ENCODE measurements around the gene ME1. TPM values are rescaled to one million over a fixed set of nuclear protein-coding genes. Genes with fewer than 3 reads are reported as not detected.

ME1 gene
- total RNA-seq, 1 donor, result 27.9 TPM

GRCh38 chr6:83218646-83219045 lies 212.2 kb downstream of the ME1 start:
- Histone ChIP-seq H3K36me3 (ENCODE audit: insufficient read depth, low read length) (no peaks in the 10 kb centered on the region), H4K20me1 (ENCODE audit: insufficient read depth, low read length) (no peaks in the 10 kb centered on the region), H3K9me3 (ENCODE audit: low read depth, low read length) (no peaks in the 10 kb centered on the region), H3K79me2 (ENCODE audit: insufficient read depth, low read length) (no peaks in the 10 kb centered on the region), H3K4me3 (ENCODE audit: insufficient read depth, low read length) (no peak overlapping the region), H3K4me2 (ENCODE audit: insufficient read depth, low read length) (no peak overlapping the region), H3K4me1 (ENCODE audit: insufficient read depth, low read length) (peaks cover 22% of the 10 kb centered on the region), H3K27me3 (ENCODE audit: insufficient read depth, low read length) (no peaks in the 10 kb centered on the region), H3K27ac (ENCODE audit: low read depth, low read length) (no peak overlapping the region), H2AFZ (ENCODE audit: low read length) (no peak overlapping the region)
- no peak for TF ChIP-seq CTCF (IDR thresholded peaks at IDR 0.05; ENCODE audit: extremely low read depth, low read depth, low read length)
- DNase-seq (ENCODE audit: insufficient read length, low spot score, missing footprints), result no peak

GRCh38 chr6:83216806-83217205 lies 214.0 kb downstream of the ME1 start:
- no peak for TF ChIP-seq CTCF (IDR thresholded peaks at IDR 0.05; ENCODE audit: extremely low read depth, low read depth, low read length)
- no peaks in the 10 kb centered on the region for H3K36me3 ChIP-seq (ENCODE audit: insufficient read depth, low read length)
- H2AFZ ChIP-seq (ENCODE audit: low read length), result peak overlapping the region; percentile 8
- H3K4me2 ChIP-seq (ENCODE audit: insufficient read depth, low read length), result no peak overlapping the region
- peak overlapping the region; percentile 93 for H3K27ac ChIP-seq (ENCODE audit: low read depth, low read length)
- no peaks in the 10 kb centered on the region for H3K27me3 ChIP-seq (ENCODE audit: insufficient read depth, low read length)
- H3K4me3 ChIP-seq (ENCODE audit: insufficient read depth, low read length), result no peak overlapping the region
- DNase-seq (ENCODE audit: insufficient read length, low spot score, missing footprints), result no peak
- H4K20me1 ChIP-seq (ENCODE audit: insufficient read depth, low read length), result no peaks in the 10 kb centered on the region
- peaks cover 22% of the 10 kb centered on the region for H3K4me1 ChIP-seq (ENCODE audit: insufficient read depth, low read length)
- H3K79me2 ChIP-seq (ENCODE audit: insufficient read depth, low read length), result no peaks in the 10 kb centered on the region
- H3K9me3 ChIP-seq (ENCODE audit: low read depth, low read length), result no peaks in the 10 kb centered on the region

GRCh38 chr6:83215131-83216047 lies 215.5 kb downstream of the ME1 start:
- H2AFZ ChIP-seq (ENCODE audit: low read length), result peak overlapping the region; percentile 85
- peak; percentile 95 for TF ChIP-seq CTCF (IDR thresholded peaks at IDR 0.05; ENCODE audit: extremely low read depth, low read depth, low read length)
- no peaks in the 10 kb centered on the region for H3K79me2 ChIP-seq (ENCODE audit: insufficient read depth, low read length)
- no peaks in the 10 kb centered on the region for H4K20me1 ChIP-seq (ENCODE audit: insufficient read depth, low read length)
- peak overlapping the region; percentile 29 for H3K4me3 ChIP-seq (ENCODE audit: insufficient read depth, low read length)
- no peaks in the 10 kb centered on the region for H3K36me3 ChIP-seq (ENCODE audit: insufficient read depth, low read length)
- H3K4me2 ChIP-seq (ENCODE audit: insufficient read depth, low read length), result peak overlapping the region; percentile 75
- H3K27ac ChIP-seq (ENCODE audit: low read depth, low read length), result peak overlapping the region; percentile 93
- H3K27me3 ChIP-seq (ENCODE audit: insufficient read depth, low read length), result no peaks in the 10 kb centered on the region
- H3K4me1 ChIP-seq (ENCODE audit: insufficient read depth, low read length), result peaks cover 22% of the 10 kb centered on the region
- H3K9me3 ChIP-seq (ENCODE audit: low read depth, low read length), result no peaks in the 10 kb centered on the region
- DNase-seq (ENCODE audit: insufficient read length, low spot score, missing footprints), result peak; percentile 17

GRCh38 chr6:83202031-83202430 lies 228.8 kb downstream of the ME1 start:
- Histone ChIP-seq H3K27ac (ENCODE audit: low read depth, low read length) (no peak overlapping the region), H3K36me3 (ENCODE audit: insufficient read depth, low read length) (peaks cover 6% of the 10 kb centered on the region), H3K4me3 (ENCODE audit: insufficient read depth, low read length) (no peak overlapping the region), H3K79me2 (ENCODE audit: insufficient read depth, low read length) (no peaks in the 10 kb centered on the region), H2AFZ (ENCODE audit: low read length) (no peak overlapping the region), H3K4me1 (ENCODE audit: insufficient read depth, low read length) (peaks cover 24% of the 10 kb centered on the region), H3K9me3 (ENCODE audit: low read depth, low read length) (no peaks in the 10 kb centered on the region), H3K4me2 (ENCODE audit: insufficient read depth, low read length) (no peak overlapping the region), H3K27me3 (ENCODE audit: insufficient read depth, low read length) (no peaks in the 10 kb centered on the region), H4K20me1 (ENCODE audit: insufficient read depth, low read length) (no peaks in the 10 kb centered on the region)
- TF ChIP-seq CTCF (IDR thresholded peaks at IDR 0.05; ENCODE audit: extremely low read depth, low read depth, low read length), result no peak
- no peak for DNase-seq (ENCODE audit: insufficient read length, low spot score, missing footprints)

Measured in osteoblast (primary cell).